ENCODE results near the gene ARID1A. TPM values are rescaled to one million over a fixed set of nuclear protein-coding genes. Genes with fewer than 3 reads are reported as not detected.
A peak's percentile ranks its signal among the peaks of the same experiment; 100 is the strongest.

Gene ARID1A
- total and polyA plus RNA-seq, 9 of the 15 experiments (the other 6 are each of a cell fraction or from before 2014, with no cell fraction given): 8.3 to 88.3 (median 22.5) TPM

DNA sequence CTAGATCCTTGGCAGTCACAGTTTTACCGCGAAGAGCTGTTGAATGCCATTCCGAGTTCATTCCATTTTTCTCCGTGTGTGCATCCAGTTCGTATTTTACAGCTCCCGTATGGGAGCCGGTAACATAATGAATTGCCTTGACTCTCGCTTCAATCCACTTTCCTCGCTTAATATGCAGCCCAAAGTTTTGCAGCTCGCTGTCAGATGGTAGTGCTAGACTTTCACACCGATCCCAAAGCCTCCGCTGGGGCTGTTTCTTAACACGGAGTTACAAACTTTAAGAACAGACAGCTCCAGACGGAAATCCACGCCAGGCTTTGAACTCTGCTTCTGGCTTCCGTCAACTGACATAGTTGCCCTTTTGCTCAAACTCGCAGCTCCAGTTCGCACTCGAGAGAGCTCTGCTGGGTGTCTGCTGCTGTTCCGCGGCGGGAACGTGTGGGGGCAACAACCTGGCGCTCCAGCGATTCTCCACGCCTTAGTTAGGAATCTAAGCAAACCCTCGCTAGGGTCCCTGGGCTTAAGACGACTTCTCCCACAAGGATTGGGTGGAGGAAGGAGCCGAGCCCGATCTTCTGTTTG is 3.5 kb upstream of the ARID1A start (continued):
- TF ChIP-seq, protein P1, sequence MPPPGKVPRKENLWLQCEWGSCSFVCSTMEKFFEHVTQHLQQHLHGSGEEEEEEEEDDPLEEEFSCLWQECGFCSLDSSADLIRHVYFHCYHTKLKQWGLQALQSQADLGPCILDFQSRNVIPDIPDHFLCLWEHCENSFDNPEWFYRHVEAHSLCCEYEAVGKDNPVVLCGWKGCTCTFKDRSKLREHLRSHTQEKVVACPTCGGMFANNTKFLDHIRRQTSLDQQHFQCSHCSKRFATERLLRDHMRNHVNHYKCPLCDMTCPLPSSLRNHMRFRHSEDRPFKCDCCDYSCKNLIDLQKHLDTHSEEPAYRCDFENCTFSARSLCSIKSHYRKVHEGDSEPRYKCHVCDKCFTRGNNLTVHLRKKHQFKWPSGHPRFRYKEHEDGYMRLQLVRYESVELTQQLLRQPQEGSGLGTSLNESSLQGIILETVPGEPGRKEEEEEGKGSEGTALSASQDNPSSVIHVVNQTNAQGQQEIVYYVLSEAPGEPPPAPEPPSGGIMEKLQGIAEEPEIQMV (tag; conservative IDR thresholded peaks at IDR 0.05; ENCODE audit: low read depth): no peak
- TF ChIP-seq ZNF583 (CRISPR knock-in tag; IDR thresholded peaks at IDR 0.05) (no peak), BCOR (IDR thresholded peaks at IDR 0.05) (peak; percentile 82), TCFL5 (CRISPR knock-in tag; conservative IDR thresholded peaks at IDR 0.05) (no peak), MIER1 (IDR thresholded peaks at IDR 0.05; ENCODE audit: low read depth) (no peak), POLR2H (tag; IDR thresholded peaks at IDR 0.05; ENCODE audit: low read depth) (peak; percentile 57), STAG1 (CRISPR knock-in tag; IDR thresholded peaks at IDR 0.05; ENCODE audit: borderline replicate concordance) (no peak), EHMT2 (IDR thresholded peaks at IDR 0.05) (no peak), NR4A1 (CRISPR knock-in tag; IDR thresholded peaks at IDR 0.05) (no peak), NR4A1 (tag; IDR thresholded peaks at IDR 0.05) (no peak), NR2C2 (CRISPR knock-in tag; IDR thresholded peaks at IDR 0.05) (no peak), NR2C2 (tag; IDR thresholded peaks at IDR 0.05) (peak; percentile 40; the same call in 1 of the 2 replicates), CHD2 (IDR thresholded peaks at IDR 0.05; ENCODE audit: low read depth, low read length) (no peak), HOXB6 (CRISPR knock-in tag; IDR thresholded peaks at IDR 0.05; ENCODE audit: borderline replicate concordance) (no peak), STAT5A (IDR thresholded peaks at IDR 0.05; ENCODE audit: borderline replicate concordance, low read length) (peak; percentile 46; the same call in 1 of the 2 replicates), ETS2 (tag; IDR thresholded peaks at IDR 0.05; ENCODE audit: borderline replicate concordance, poor library complexity, severe bottlenecking) (no peak), ZNF699 (CRISPR knock-in tag; IDR thresholded peaks at IDR 0.05; ENCODE audit: insufficient replicate concordance) (no peak), CC2D1A (IDR thresholded peaks at IDR 0.05) (no peak; the same call in none of the 2 replicates), MXI1 (IDR thresholded peaks at IDR 0.05; ENCODE audit: low read depth, low read length) (no peak), ZNF24 (IDR thresholded peaks at IDR 0.05) (peak; percentile 93)
- TF ChIP-seq, protein P2, sequence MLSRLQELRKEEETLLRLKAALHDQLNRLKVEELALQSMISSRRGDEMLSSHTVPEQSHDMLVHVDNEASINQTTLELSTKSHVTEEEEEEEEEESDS (CRISPR knock-in tag; IDR thresholded peaks at IDR 0.05): no peak
- TF ChIP-seq, protein P3, sequence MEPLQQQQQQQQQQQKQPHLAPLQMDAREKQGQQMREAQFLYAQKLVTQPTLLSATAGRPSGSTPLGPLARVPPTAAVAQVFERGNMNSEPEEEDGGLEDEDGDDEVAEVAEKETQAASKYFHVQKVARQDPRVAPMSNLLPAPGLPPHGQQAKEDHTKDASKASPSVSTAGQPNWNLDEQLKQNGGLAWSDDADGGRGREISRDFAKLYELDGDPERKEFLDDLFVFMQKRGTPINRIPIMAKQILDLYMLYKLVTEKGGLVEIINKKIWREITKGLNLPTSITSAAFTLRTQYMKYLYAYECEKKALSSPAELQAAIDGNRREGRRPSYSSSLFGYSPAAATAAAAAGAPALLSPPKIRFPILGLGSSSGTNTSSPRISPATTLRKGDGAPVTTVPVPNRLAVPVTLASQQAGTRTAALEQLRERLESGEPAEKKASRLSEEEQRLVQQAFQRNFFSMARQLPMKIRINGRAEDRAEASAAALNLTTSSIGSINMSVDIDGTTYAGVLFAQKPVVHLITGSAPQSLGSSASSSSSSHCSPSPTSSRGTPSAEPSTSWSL (CRISPR knock-in tag; IDR thresholded peaks at IDR 0.05; ENCODE audit: borderline replicate concordance): no peak
- TF ChIP-seq, protein P4, sequence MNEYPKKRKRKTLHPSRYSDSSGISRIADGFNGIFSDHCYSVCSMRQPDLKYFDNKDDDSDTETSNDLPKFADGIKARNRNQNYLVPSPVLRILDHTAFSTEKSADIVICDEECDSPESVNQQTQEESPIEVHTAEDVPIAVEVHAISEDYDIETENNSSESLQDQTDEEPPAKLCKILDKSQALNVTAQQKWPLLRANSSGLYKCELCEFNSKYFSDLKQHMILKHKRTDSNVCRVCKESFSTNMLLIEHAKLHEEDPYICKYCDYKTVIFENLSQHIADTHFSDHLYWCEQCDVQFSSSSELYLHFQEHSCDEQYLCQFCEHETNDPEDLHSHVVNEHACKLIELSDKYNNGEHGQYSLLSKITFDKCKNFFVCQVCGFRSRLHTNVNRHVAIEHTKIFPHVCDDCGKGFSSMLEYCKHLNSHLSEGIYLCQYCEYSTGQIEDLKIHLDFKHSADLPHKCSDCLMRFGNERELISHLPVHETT (CRISPR knock-in tag; conservative IDR thresholded peaks at IDR 0.05 in 1 of 2, IDR thresholded peaks at IDR 0.05 in 1 of 2): peak in 1 of 2 experiments; percentile 29; a peak in 1 of 4 replicates
- TF ChIP-seq, protein P5, sequence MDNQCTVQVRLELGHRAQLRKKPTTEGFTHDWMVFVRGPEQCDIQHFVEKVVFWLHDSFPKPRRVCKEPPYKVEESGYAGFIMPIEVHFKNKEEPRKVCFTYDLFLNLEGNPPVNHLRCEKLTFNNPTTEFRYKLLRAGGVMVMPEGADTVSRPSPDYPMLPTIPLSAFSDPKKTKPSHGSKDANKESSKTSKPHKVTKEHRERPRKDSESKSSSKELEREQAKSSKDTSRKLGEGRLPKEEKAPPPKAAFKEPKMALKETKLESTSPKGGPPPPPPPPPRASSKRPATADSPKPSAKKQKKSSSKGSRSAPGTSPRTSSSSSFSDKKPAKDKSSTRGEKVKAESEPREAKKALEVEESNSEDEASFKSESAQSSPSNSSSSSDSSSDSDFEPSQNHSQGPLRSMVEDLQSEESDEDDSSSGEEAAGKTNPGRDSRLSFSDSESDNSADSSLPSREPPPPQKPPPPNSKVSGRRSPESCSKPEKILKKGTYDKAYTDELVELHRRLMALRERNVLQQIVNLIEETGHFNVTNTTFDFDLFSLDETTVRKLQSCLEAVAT (IDR thresholded peaks at IDR 0.05): peak in 1 of 2 experiments; percentile 69; a peak in 2 of 4 replicates

All from K562 (cell line).